Measurements from ENCODE around the gene HSPB8. TPM values are rescaled to one million over a fixed set of nuclear protein-coding genes. Genes with fewer than 3 reads are reported as not detected.

Gene HSPB8
- polyA plus RNA-seq, 1 donor (not counting 4 experiments of a cell fraction or from before 2014, with no cell fraction given) = 3.0 TPM

DNA sequence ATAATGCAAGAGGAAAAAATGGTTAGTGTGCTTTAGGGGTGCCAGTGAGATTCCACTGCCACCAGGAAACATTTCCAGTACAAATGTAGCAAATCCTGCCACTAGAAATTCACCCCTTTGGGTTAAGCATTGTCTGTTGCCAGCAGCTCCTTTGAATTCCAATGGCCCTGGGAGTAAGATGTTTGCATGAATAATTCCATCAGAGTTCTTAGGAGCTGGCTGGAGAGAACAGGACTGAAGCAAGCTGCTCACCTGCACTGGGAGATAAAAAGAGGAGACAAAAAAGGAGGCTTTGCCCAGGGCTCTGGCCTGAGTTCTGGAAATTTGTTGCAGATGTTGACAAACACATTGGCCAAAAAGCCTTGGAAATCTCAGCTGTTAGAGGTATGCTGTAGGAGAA is 57.6 kb downstream of the HSPB8 start:
- Histone ChIP-seq H3K4me1 (ENCODE audit: control insufficient read depth, extremely low read depth, insufficient read depth, low read length) (no peaks in the 10 kb centered on the region), H3K9ac (ENCODE audit: control insufficient read depth, extremely low read depth, insufficient read depth, low read length) (no peak overlapping the region), H3K4me2 (ENCODE audit: control insufficient read depth, extremely low read depth, insufficient read depth, low read depth, low read length) (no peak overlapping the region), H3K9me3 (ENCODE audit: control insufficient read depth, low read depth, low read length) (no peaks in the 10 kb centered on the region), H3K27me3 (ENCODE audit: control insufficient read depth, extremely low read depth, insufficient read depth, low read length) (no peaks in the 10 kb centered on the region), H3K36me3 (ENCODE audit: control insufficient read depth in 2 of 2, extremely low read depth in 1 of 2, insufficient read depth in 2 of 2, low read length in 2 of 2) (no peaks in the 10 kb centered on the region), H4K20me1 (ENCODE audit: control insufficient read depth, extremely low read depth, insufficient read depth, low read length) (no peaks in the 10 kb centered on the region), H3K27ac (ENCODE audit: control insufficient read depth, insufficient read depth, low read length) (no peak overlapping the region), H3K79me2 (ENCODE audit: control insufficient read depth, insufficient read depth, low read length) (no peaks in the 10 kb centered on the region), H3K4me3 (ENCODE audit: control insufficient read depth in 2 of 3, extremely low read depth in 1 of 3, insufficient read depth in 2 of 3, low read depth in 1 of 3, low read length in 3 of 3) (no peak overlapping the region), H3K9me1 (ENCODE audit: control insufficient read depth, extremely low read depth, insufficient read depth, low read length) (no peaks in the 10 kb centered on the region), H2AFZ (ENCODE audit: control insufficient read depth, low read length) (no peak overlapping the region)
- DNase-seq (ENCODE audit: low read depth, low spot score) = no peak
- dilution Hi-C loops (cut with MboI; ENCODE audit: extremely low pct_ligation_motif_present, low sequenced_read_pairs) = no loop called here
- FAIRE-seq = no peak
- TF ChIP-seq, protein P1, sequence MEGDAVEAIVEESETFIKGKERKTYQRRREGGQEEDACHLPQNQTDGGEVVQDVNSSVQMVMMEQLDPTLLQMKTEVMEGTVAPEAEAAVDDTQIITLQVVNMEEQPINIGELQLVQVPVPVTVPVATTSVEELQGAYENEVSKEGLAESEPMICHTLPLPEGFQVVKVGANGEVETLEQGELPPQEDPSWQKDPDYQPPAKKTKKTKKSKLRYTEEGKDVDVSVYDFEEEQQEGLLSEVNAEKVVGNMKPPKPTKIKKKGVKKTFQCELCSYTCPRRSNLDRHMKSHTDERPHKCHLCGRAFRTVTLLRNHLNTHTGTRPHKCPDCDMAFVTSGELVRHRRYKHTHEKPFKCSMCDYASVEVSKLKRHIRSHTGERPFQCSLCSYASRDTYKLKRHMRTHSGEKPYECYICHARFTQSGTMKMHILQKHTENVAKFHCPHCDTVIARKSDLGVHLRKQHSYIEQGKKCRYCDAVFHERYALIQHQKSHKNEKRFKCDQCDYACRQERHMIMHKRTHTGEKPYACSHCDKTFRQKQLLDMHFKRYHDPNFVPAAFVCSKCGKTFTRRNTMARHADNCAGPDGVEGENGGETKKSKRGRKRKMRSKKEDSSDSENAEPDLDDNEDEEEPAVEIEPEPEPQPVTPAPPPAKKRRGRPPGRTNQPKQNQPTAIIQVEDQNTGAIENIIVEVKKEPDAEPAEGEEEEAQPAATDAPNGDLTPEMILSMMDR (optimal IDR thresholded peaks at IDR 0.05 in 1 of 3, IDR thresholded peaks at IDR 0.05 in 1 of 3, conservative IDR thresholded peaks at IDR 0.05 in 1 of 3; ENCODE audit: extremely low read depth in 1 of 3, insufficient read depth in 2 of 3, low read length in 3 of 3) = no peak
- TF ChIP-seq EZH2 (IDR thresholded peaks at IDR 0.05; ENCODE audit: low read length) = no peak

DNA sequence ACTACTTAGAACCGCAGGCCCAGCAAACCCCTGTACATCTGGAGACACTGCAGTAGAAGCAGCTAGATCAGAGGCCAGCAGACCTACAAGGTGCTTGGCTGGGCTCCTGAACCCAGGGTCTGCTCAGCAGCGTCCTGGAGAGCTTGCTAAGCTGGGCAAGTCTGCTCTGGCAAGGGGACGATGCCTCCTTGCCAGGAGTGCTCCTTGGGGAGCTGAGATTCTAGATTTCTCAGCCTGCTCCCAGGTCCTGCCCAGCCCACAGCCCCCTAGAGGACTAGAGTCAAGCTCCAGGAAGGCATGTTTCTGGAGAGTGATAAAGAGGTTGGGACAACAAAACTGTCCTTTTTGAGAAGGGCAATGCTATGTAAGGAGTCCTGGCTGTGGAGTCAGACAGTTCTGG is 60.3 kb downstream of the HSPB8 start:
- DNase-seq (ENCODE audit: low read depth, low spot score) = no peak
- no peak for TF ChIP-seq EZH2 (IDR thresholded peaks at IDR 0.05; ENCODE audit: low read length)
- TF ChIP-seq, protein P1 (optimal IDR thresholded peaks at IDR 0.05 in 1 of 3, IDR thresholded peaks at IDR 0.05 in 1 of 3, conservative IDR thresholded peaks at IDR 0.05 in 1 of 3; ENCODE audit: extremely low read depth in 1 of 3, insufficient read depth in 2 of 3, low read length in 3 of 3) = no peak

More for the DNA sequence above, 60.3 kb downstream of the HSPB8 start:
- dilution Hi-C loops (cut with MboI; ENCODE audit: extremely low pct_ligation_motif_present, low sequenced_read_pairs) = no loop called here
- no peaks in the 10 kb centered on the region for H3K4me1 ChIP-seq (ENCODE audit: control insufficient read depth, extremely low read depth, insufficient read depth, low read length)
- no peaks in the 10 kb centered on the region for H3K36me3 ChIP-seq (ENCODE audit: control insufficient read depth in 2 of 2, extremely low read depth in 1 of 2, insufficient read depth in 2 of 2, low read length in 2 of 2)
- H3K9me3 ChIP-seq (ENCODE audit: control insufficient read depth, low read depth, low read length) = no peaks in the 10 kb centered on the region
- no peak overlapping the region for H3K4me2 ChIP-seq (ENCODE audit: control insufficient read depth, extremely low read depth, insufficient read depth, low read depth, low read length)
- no peaks in the 10 kb centered on the region for H4K20me1 ChIP-seq (ENCODE audit: control insufficient read depth, extremely low read depth, insufficient read depth, low read length)
- no peak overlapping the region for H2AFZ ChIP-seq (ENCODE audit: control insufficient read depth, low read length)
- no peaks in the 10 kb centered on the region for H3K9me1 ChIP-seq (ENCODE audit: control insufficient read depth, extremely low read depth, insufficient read depth, low read length)
- FAIRE-seq = no peak
- no peak overlapping the region for H3K9ac ChIP-seq (ENCODE audit: control insufficient read depth, extremely low read depth, insufficient read depth, low read length)
- no peak overlapping the region for H3K4me3 ChIP-seq (ENCODE audit: control insufficient read depth in 2 of 3, extremely low read depth in 1 of 3, insufficient read depth in 2 of 3, low read depth in 1 of 3, low read length in 3 of 3)
- no peaks in the 10 kb centered on the region for H3K79me2 ChIP-seq (ENCODE audit: control insufficient read depth, insufficient read depth, low read length)
- no peaks in the 10 kb centered on the region for H3K27me3 ChIP-seq (ENCODE audit: control insufficient read depth, extremely low read depth, insufficient read depth, low read length)
- H3K27ac ChIP-seq (ENCODE audit: control insufficient read depth, insufficient read depth, low read length) = no peak overlapping the region

All from keratinocyte (primary cell).